ENCODE results near the gene ADGRL3. TPM values are rescaled to one million over a fixed set of nuclear protein-coding genes. Genes with fewer than 3 reads are reported as not detected.

Gene ADGRL3
- total and polyA plus RNA-seq, 4 donors, result 0.07 to 1.7 (median 0.82) TPM

- Histone ChIP-seq H3K4me1 (ENCODE audit: control insufficient read depth in 4 of 4, insufficient read depth in 4 of 4, low read length in 3 of 4) (no peaks in the 10 kb centered on the region), H3K27ac (ENCODE audit: low read depth in 1 of 2, low read length in 2 of 2) (no peak overlapping the region), H3K36me3 (ENCODE audit: control insufficient read depth in 4 of 4, insufficient read depth in 3 of 4, low read depth in 1 of 4, low read length in 3 of 4) (no peaks in the 10 kb centered on the region), H3K4me3 (ENCODE audit: low read depth in 1 of 3, low read length in 3 of 3) (no peak overlapping the region), H3K9me3 (ENCODE audit: control insufficient read depth in 4 of 4, low read length in 3 of 4) (no peaks in the 10 kb centered on the region), H3K9ac (ENCODE audit: low read depth in 1 of 2, low read length in 2 of 2) (no peak overlapping the region), H3K27me3 (ENCODE audit: control insufficient read depth in 4 of 4, insufficient read depth in 4 of 4, low read length in 3 of 4) (no peaks in the 10 kb centered on the region)
- WGBS, result 74% methylated on average over 1 of the region's 1 CpG
- TF ChIP-seq YY1 (IDR thresholded peaks at IDR 0.05), result no peak
- no peak for TF ChIP-seq RAD21 (IDR thresholded peaks at IDR 0.05)
- no peak for TF ChIP-seq CTCF (IDR thresholded peaks at IDR 0.05; ENCODE audit: low read depth, low read length, missing input control)
- TF ChIP-seq HNF4G (IDR thresholded peaks at IDR 0.05), result no peak
- no peak for TF ChIP-seq MAX (IDR thresholded peaks at IDR 0.05)
- no peak for TF ChIP-seq NR2F2 (IDR thresholded peaks at IDR 0.05)
- TF ChIP-seq REST (IDR thresholded peaks at IDR 0.05), result no peak
- no peak for TF ChIP-seq TAF1 (conservative IDR thresholded peaks at IDR 0.05)
- TF ChIP-seq GABPA (IDR thresholded peaks at IDR 0.05 in 1 of 2, conservative IDR thresholded peaks at IDR 0.05 in 1 of 2), result no peak
- no peak for TF ChIP-seq SP1 (IDR thresholded peaks at IDR 0.05)
- TF ChIP-seq FOXA1 (IDR thresholded peaks at IDR 0.05), result no peak
- TF ChIP-seq ATF3 (IDR thresholded peaks at IDR 0.05), result no peak
- no peak for TF ChIP-seq HNF4A (conservative IDR thresholded peaks at IDR 0.05)
- TF ChIP-seq ZBTB33 (IDR thresholded peaks at IDR 0.05), result no peak
- TF ChIP-seq FOXA2 (IDR thresholded peaks at IDR 0.05), result no peak
- no peak for TF ChIP-seq RXRA (IDR thresholded peaks at IDR 0.05)
- TF ChIP-seq JUND (IDR thresholded peaks at IDR 0.05), result no peak
- TF ChIP-seq EGR1 (IDR thresholded peaks at IDR 0.05; ENCODE audit: low read depth in 2 of 2), result no peak
- no peak for DNase-seq (ENCODE audit: low spot score)
Measured at GRCh38 chr4:62077406-62077805, 877.3 kb downstream of the ADGRL3 start.

Measured in liver (tissue), 9 donors.